NCI-H1930 (cell line): ENCODE measurements around the gene SRSF3.
A peak's percentile ranks its signal among the peaks of the same experiment; 100 is the strongest.

Source experiments
- DNase-seq, 2 experiments: peaks; one replicate each; lab custom pipeline; 2025; lab: John Stamatoyannopoulos, UW

SRSF3 gene

GRCh38 chr6:36623547-36624459 lies 29.6 kb downstream of the SRSF3 start:
- peak; percentile 36 for DNase-seq

GRCh38 chr6:36624461-36625157 lies 30.4 kb downstream of the SRSF3 start:
- DNase-seq: no peak

GRCh38 chr6:36625158-36625919 lies 31.2 kb downstream of the SRSF3 start:
- DNase-seq: no peak

- DNase-seq: no peak
Measured at GRCh38 chr6:36626636-36627035, 32.5 kb downstream of the SRSF3 start.

GRCh38 chr6:36627141-36627540 lies 33.0 kb downstream of the SRSF3 start:
- no peak for DNase-seq

- DNase-seq: no peak
Measured at GRCh38 chr6:36627801-36628246, 33.7 kb downstream of the SRSF3 start.

GRCh38 chr6:36629784-36630183 lies 35.6 kb downstream of the SRSF3 start:
- DNase-seq: no peak

- no peak for DNase-seq
Measured at GRCh38 chr6:36631326-36632011, 37.3 kb downstream of the SRSF3 start.

- no peak for DNase-seq
Measured at GRCh38 chr6:36633370-36633769, 39.2 kb downstream of the SRSF3 start.

- no peak for DNase-seq
Measured at GRCh38 chr6:36633915-36634314, 39.8 kb downstream of the SRSF3 start.

GRCh38 chr6:36634317-36635108 lies 40.4 kb downstream of the SRSF3 start:
- DNase-seq: no peak

GRCh38 chr6:36636283-36636682 lies 42.1 kb downstream of the SRSF3 start:
- no peak for DNase-seq

GRCh38 chr6:36636687-36637418 lies 42.7 kb downstream of the SRSF3 start:
- DNase-seq: no peak

GRCh38 chr6:36638579-36638978 lies 44.4 kb downstream of the SRSF3 start:
- no peak for DNase-seq

- no peak for DNase-seq
Measured at GRCh38 chr6:36639171-36639808, 45.1 kb downstream of the SRSF3 start.

GRCh38 chr6:36641543-36641942 lies 47.4 kb downstream of the SRSF3 start:
- DNase-seq: no peak

GRCh38 chr6:36642913-36643817 lies 49.0 kb downstream of the SRSF3 start:
- DNase-seq: no peak

GRCh38 chr6:36643977-36644376 lies 49.8 kb downstream of the SRSF3 start:
- DNase-seq: no peak

- no peak for DNase-seq
Measured at GRCh38 chr6:36649086-36649485, 54.9 kb downstream of the SRSF3 start.
